Hematopoietic multipotent progenitor cell treated with erythropoietin and hydrocortisone succinate and interleukin-3 and kit ligand, for 4 days (in vitro differentiated cells): ENCODE measurements around the gene NCAM1.

Experiments
- DNase-seq: peaks from one replicate; pipeline ENCODE4 v3.0.0-alpha.2; 2015

The NCAM1 gene

GRCh38 chr11:113134626-113135025 is 173.4 kb downstream of the NCAM1 start:
- DNase-seq: no peak

- peak; percentile 4 for DNase-seq
Observed at GRCh38 chr11:113137713-113138529, 176.7 kb downstream of the NCAM1 start.

GRCh38 chr11:113138731-113139130 is 177.5 kb downstream of the NCAM1 start:
- no peak for DNase-seq

GRCh38 chr11:113141010-113141409 is 179.8 kb downstream of the NCAM1 start:
- no peak for DNase-seq

- DNase-seq: no peak
Observed at GRCh38 chr11:113142508-113142907, 181.3 kb downstream of the NCAM1 start.

- DNase-seq: no peak
Observed at GRCh38 chr11:113147249-113147648, 186.0 kb downstream of the NCAM1 start.

GRCh38 chr11:113148076-113148475 is 186.9 kb downstream of the NCAM1 start:
- DNase-seq: no peak

- DNase-seq: no peak
Observed at GRCh38 chr11:113148652-113149051, 187.4 kb downstream of the NCAM1 start.

GRCh38 chr11:113151521-113151920 is 190.3 kb downstream of the NCAM1 start:
- DNase-seq: no peak

- DNase-seq: no peak
Observed at GRCh38 chr11:113152500-113152899, 191.3 kb downstream of the NCAM1 start.

GRCh38 chr11:113153847-113154246 is 192.6 kb downstream of the NCAM1 start:
- no peak for DNase-seq

- DNase-seq: no peak
Observed at GRCh38 chr11:113159988-113160807, 199.0 kb downstream of the NCAM1 start.

- no peak for DNase-seq
Observed at GRCh38 chr11:113160808-113161124, 199.5 kb downstream of the NCAM1 start.

GRCh38 chr11:113161711-113162591 is 200.7 kb downstream of the NCAM1 start:
- no peak for DNase-seq

GRCh38 chr11:113162592-113162962 is 201.4 kb downstream of the NCAM1 start:
- DNase-seq: no peak

- DNase-seq: no peak
Observed at GRCh38 chr11:113163291-113164030, 202.2 kb downstream of the NCAM1 start.

GRCh38 chr11:113166280-113166679 is 205.1 kb downstream of the NCAM1 start:
- DNase-seq: no peak

- DNase-seq: no peak
Observed at GRCh38 chr11:113167599-113167998, 206.4 kb downstream of the NCAM1 start.

- no peak for DNase-seq
Observed at GRCh38 chr11:113168354-113169342, 207.4 kb downstream of the NCAM1 start.

GRCh38 chr11:113172382-113172951 is 211.2 kb downstream of the NCAM1 start:
- DNase-seq: no peak

GRCh38 chr11:113173126-113173525 is 211.9 kb downstream of the NCAM1 start:
- no peak for DNase-seq
